ENCODE measurements around the gene KCND3.

The KCND3 gene

GRCh38 chr1:111762332-111762731, 227.1 kb downstream of the KCND3 start:
- TF ChIP-seq GATA3 (IDR thresholded peaks at IDR 0.05; ENCODE audit: low read depth, low read length) (no peak), GATA2 (IDR thresholded peaks at IDR 0.05; ENCODE audit: low read depth, low read length) (no peak)

DNA sequence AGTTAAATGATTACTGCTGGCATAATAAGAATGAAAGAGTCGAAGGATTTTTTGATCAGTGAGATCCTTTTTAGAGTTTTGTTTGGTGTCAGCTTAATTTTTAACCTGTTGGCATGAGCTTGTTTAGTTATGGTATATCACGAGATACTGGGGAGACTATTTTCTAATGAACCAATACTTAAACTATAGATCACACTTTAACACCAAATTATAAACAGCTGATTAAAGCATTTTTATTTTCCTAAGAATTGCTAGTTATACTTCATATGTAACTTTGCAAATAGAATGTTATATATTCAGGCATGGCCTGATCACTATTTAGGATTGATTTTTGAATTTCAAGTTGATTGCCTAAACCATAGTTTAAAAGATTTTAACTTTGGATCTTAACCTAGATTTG, 227.8 kb downstream of the KCND3 start:
- TF ChIP-seq GATA2 (IDR thresholded peaks at IDR 0.05; ENCODE audit: low read depth, low read length) (no peak), GATA3 (IDR thresholded peaks at IDR 0.05; ENCODE audit: low read depth, low read length) (no peak)

DNA sequence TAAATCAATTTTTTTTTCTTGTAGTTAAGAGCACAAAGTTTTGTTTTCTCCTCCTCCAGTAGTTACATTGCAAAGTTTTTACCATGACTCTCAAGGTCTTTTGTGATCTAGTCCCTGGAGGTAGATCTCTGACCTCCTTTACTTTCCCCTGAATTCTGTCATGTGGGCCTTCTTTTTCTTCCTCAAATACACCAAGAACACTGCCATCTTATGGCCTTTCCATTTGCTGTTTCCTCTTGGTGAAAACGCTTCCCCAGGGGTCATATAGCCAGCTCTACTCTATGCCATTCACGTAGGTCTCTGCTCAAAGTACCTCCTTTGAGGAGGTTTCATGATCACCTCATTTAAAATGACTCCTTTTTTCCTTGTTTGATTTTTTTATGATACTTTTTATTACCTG, 231.1 kb downstream of the KCND3 start:
- TF ChIP-seq GATA2 (IDR thresholded peaks at IDR 0.05; ENCODE audit: low read depth, low read length) (no peak), GATA3 (IDR thresholded peaks at IDR 0.05; ENCODE audit: low read depth, low read length) (no peak)

DNA sequence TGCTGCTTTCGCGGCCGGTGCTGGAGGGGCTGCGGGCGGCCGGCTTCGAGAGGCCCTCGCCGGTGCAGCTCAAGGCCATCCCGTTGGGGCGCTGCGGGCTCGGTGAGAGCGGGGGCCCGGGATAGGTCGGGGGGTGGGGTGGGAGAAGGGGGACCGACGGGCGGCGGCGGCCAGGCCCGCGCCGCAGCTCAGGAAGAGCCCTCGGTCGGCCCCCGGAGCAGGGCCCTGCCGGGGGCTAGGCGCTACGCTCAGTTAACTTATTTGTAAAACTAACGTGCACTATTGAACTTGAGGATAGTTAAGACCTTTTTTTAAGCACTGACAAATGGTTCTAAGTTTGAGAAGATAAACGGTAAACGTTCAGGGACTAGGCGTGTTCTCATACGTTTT, 233.3 kb downstream of the KCND3 start:
- no peak for TF ChIP-seq GATA2 (IDR thresholded peaks at IDR 0.05; ENCODE audit: low read depth, low read length)
- TF ChIP-seq GATA3 (IDR thresholded peaks at IDR 0.05; ENCODE audit: low read depth, low read length) = no peak

- TF ChIP-seq GATA3 (IDR thresholded peaks at IDR 0.05; ENCODE audit: low read depth, low read length) (no peak), GATA2 (IDR thresholded peaks at IDR 0.05; ENCODE audit: low read depth, low read length) (0 out of 2 replicates have a peak, but pooled peaks have one; percentile 4)
Measured at GRCh38 chr1:111755331-111756123, 233.9 kb downstream of the KCND3 start, which contains the start of gene DDX20. TSS of gene DDX20 (plus strand) at chr1:111755901. CDS start at chr1:111755925, 24 bp downstream.

- TF ChIP-seq GATA2 (IDR thresholded peaks at IDR 0.05; ENCODE audit: low read depth, low read length) (peak; percentile 74), GATA3 (IDR thresholded peaks at IDR 0.05; ENCODE audit: low read depth, low read length) (no peak)
Measured at GRCh38 chr1:111754984-111755330, 234.5 kb downstream of the KCND3 start.

DNA sequence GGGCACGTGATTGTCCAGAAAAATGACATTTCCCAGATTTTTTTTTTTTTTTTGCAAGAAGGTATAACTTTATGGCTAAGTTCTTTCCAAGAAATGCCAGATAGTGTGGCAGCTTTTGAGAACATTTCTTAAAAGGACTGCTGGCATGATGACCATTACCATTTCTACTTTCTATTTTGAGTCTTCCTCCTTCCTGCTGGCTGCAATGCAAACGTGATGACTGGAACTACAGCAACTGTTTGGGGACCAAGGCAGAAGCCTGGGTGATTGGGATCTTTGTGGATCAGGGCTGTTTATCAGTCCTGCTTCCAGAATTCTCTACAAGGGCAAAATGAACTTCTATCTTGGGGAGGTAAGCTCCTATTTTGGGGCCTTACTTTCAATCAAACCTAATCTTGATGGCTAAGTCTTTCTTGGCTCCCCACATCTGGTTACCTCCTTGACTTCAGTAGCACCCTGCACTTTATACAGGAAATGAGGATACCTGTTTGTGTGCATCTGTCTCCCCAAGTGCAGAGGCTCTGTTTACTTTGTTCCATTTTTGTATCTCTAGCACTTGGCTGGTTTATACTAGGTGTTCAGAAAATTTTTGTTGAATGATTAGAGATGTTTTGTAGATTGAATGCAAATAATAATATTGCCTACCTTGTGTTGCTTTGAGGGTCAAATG, 237.4 kb downstream of the KCND3 start:
- no peak for TF ChIP-seq GATA2 (IDR thresholded peaks at IDR 0.05; ENCODE audit: low read depth, low read length)
- no peak for TF ChIP-seq GATA3 (IDR thresholded peaks at IDR 0.05; ENCODE audit: low read depth, low read length)

DNA sequence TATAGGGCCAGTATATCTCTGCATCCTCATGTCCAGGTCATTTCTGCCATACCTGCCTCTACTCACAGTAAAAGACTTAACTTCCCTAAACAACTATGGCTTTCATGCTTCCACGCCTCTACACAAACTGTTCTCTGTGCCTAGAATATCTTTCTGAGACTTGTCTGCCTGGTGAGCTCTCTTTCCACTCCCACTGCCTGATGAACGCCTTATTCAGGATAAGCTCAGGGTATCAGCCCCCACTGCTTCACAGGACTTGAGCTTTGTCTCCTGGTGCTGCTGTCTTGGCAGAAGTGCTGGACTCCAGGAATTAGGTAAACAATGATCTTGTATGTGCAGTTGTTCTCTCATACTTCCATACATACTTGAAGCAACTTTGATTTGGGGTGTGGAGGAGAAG, 238.6 kb downstream of the KCND3 start:
- TF ChIP-seq GATA3 (IDR thresholded peaks at IDR 0.05; ENCODE audit: low read depth, low read length) = no peak
- TF ChIP-seq GATA2 (IDR thresholded peaks at IDR 0.05; ENCODE audit: low read depth, low read length) = no peak

DNA sequence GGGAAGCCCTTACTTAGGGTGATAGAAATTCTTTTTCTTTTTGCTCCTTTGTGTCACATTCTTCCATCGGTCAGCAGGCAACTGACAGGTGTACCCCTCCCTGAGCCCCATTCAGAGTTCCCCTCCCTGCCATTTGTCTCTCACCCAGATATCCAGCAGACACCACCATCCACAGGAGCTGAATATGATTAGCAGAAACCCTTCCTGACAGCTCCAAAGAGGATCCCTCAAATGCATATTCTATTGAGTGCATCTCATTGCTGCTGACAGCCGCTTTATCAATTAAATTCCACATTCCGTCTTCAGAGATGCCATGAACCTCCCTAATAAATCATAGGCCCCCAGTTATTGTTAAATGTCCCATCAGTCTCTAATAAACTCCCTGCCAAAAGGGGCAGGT, 239.8 kb downstream of the KCND3 start:
- TF ChIP-seq GATA3 (IDR thresholded peaks at IDR 0.05; ENCODE audit: low read depth, low read length) (no peak), GATA2 (IDR thresholded peaks at IDR 0.05; ENCODE audit: low read depth, low read length) (no peak)

DNA sequence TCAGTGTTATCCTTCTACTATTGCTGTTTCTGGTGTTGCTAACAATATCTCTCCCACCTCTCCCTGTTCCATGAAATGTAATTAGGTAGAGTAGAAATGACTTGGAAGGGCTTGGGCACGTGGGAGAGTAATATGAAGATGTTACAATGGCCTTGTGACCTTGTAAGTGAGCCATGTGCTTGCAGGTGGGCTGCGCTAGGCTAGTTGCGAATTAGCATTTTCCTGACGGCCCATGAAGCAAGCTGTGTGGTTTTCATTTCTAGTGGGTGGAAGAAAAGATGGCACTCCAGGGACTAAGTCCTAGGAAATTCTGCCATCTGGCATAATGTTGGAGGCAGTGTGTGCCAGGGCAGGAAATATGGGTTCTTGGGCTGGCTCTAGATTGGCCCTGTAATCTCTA, 241.5 kb downstream of the KCND3 start:
- no peak for TF ChIP-seq GATA3 (IDR thresholded peaks at IDR 0.05; ENCODE audit: low read depth, low read length)

DNA sequence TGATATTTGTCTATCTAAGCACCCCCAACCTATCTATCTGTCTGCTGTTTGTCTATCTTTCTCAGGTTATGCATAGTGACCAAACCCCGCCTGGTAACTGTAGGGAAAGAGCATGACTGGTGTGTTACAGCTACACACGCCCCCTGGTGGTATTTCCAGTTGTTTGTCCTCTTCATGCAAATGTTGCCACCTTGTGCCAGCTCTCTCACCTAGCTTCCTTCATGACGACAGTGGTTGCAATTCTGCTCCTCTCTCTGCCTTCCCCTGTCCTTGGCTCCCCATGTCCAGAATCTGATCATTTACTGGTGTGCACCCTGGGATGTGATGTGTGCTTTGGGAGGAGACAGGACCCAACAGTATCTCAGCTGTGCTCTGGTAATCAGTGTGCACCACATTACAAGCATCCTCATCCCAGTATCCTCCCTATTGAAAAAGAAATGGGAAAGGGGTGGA, 242.2 kb downstream of the KCND3 start:
- TF ChIP-seq GATA3 (IDR thresholded peaks at IDR 0.05; ENCODE audit: low read depth, low read length) (no peak), GATA2 (IDR thresholded peaks at IDR 0.05; ENCODE audit: low read depth, low read length) (no peak)

DNA sequence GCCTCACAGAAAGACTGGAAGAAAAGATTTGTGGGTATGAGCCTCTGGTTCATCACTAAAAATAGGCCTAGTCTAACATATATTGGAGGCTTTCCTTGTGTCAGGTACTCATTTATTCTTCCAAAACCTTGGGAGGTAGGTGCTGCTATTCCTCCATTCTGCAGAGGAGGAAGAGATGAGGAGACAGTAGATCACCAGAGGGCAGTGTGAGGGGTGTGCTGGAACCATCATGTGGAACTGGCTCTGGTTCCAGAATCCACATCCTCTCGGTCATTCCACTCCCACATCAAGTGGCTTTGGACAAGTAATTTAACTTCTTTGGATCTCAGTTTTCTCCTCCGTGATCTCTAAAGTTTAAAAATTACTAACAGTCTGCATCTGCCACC, 242.9 kb downstream of the KCND3 start:
- TF ChIP-seq GATA3 (IDR thresholded peaks at IDR 0.05; ENCODE audit: low read depth, low read length) (no peak), GATA2 (IDR thresholded peaks at IDR 0.05; ENCODE audit: low read depth, low read length) (no peak)

GRCh38 chr1:111745675-111746613, 243.5 kb downstream of the KCND3 start:
- TF ChIP-seq GATA3 (IDR thresholded peaks at IDR 0.05; ENCODE audit: low read depth, low read length) = no peak
- no peak for TF ChIP-seq GATA2 (IDR thresholded peaks at IDR 0.05; ENCODE audit: low read depth, low read length)

DNA sequence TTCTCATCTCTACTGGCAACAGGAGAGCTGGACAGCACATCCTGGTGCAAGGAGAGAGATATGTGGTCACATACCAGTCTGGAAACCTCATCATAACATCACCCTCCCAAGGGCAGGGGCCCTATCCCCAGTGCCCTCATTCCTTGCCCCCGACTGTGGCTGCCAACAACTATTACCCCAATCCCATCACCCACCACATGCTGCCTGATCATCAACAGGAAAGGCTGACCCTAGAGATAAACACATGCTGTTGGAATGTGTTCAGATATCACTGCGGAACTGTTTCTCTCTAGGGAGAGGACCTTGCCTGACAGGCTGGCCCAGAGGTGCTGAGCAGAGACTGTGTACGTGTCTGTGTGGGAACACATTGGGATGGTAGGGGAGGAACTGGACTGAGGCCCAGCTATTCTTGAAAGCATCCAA, 245.8 kb downstream of the KCND3 start:
- TF ChIP-seq GATA3 (IDR thresholded peaks at IDR 0.05; ENCODE audit: low read depth, low read length) = no peak
- TF ChIP-seq GATA2 (IDR thresholded peaks at IDR 0.05; ENCODE audit: low read depth, low read length) = no peak
